ENCODE results near the gene VMAC. TPM values are rescaled to one million over a fixed set of nuclear protein-coding genes. Genes with fewer than 3 reads are reported as not detected.
"Not testable (repeated sequence)": the region's sequence is repeated elsewhere in the genome, so short reads cannot be mapped to it uniquely, and the experiment has no call there.

The VMAC gene
- total and polyA plus RNA-seq, 12 donors = 1.3 to 5.8 (median 2.5) TPM

DNA sequence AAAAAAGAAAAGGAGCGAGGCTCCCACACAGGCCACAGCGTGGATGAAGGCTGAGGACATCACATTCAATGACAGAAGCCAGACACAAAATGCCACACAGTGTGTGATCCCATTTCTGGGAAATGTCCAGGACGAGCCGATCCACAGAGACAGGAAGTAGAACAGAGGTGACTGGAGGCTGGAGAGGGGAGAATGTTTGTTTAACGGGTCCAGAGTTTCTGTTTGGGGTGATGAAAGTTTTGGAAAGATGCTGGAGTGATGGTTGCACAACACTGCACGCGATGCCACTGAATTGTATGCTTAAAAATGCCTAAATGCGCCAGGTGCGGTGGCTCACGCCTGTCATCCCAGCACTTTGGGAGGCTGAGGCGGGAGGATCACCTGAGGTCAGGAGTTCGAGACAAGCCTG, 33.7 kb upstream of the VMAC start:
- H3K9me3 ChIP-seq = no peaks in the 10 kb centered on the region
- H3K4me3 ChIP-seq = no peak overlapping the region
- intact Hi-C loops (cut with DNase I) = loop anchor here in 1 of 10 donors (10.0 kb wide), 1 partner anchor 1024 kb away; no protein-coding TSS in a partner anchor
- WGBS, 2 donors = 59 to 63% methylated on average over 12 of the region's 12 CpGs
- peak in 5 of 8 donors; percentile 43 to 89 (median 52) for ATAC-seq
- no peak overlapping the region for H3K27ac ChIP-seq
- H3K4me1 ChIP-seq = peaks cover 0 to 3% (median 0%) of the 10 kb centered on the region in 9 donors
- TF ChIP-seq, protein P1, sequence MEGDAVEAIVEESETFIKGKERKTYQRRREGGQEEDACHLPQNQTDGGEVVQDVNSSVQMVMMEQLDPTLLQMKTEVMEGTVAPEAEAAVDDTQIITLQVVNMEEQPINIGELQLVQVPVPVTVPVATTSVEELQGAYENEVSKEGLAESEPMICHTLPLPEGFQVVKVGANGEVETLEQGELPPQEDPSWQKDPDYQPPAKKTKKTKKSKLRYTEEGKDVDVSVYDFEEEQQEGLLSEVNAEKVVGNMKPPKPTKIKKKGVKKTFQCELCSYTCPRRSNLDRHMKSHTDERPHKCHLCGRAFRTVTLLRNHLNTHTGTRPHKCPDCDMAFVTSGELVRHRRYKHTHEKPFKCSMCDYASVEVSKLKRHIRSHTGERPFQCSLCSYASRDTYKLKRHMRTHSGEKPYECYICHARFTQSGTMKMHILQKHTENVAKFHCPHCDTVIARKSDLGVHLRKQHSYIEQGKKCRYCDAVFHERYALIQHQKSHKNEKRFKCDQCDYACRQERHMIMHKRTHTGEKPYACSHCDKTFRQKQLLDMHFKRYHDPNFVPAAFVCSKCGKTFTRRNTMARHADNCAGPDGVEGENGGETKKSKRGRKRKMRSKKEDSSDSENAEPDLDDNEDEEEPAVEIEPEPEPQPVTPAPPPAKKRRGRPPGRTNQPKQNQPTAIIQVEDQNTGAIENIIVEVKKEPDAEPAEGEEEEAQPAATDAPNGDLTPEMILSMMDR (IDR thresholded peaks at IDR 0.05) = no peak
- no peaks in the 10 kb centered on the region for H3K27me3 ChIP-seq
- DNase-seq = no peak
- no peaks in the 10 kb centered on the region for H3K36me3 ChIP-seq

DNA sequence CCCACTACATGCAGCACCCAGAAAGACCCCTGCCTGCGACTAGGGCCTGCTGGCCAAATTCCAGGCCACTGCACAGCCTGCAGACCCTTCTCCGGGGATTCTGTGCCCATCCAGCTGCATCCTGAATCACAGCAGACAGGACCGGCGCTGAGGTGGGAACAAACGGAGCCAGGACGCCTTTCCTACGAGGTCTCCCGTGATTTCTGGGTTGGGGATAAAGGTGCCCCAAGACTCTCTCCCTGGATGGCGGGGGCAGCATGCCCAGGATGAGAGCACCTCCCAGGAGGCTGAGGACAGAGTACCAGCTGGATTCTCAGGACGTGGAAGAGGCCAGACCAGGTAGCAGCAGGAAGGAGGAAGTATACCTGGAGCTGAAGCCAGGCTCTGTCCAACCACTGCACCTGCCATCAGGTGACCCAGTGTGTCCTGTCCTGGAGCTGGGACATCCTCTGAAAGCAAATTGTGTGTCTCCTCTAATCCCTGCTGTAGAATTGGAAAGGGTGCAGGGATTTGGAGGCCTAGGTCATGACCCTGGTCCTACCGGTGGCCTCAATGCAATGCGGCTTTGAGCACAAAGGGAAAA, 31.0 kb upstream of the VMAC start:
- no peak overlapping the region for H3K27ac ChIP-seq
- no peak overlapping the region for H3K4me3 ChIP-seq
- no peaks in the 10 kb centered on the region for H3K9me3 ChIP-seq
- H3K36me3 ChIP-seq = no peaks in the 10 kb centered on the region
- 90 to 93% methylated on average over 12 of the region's 12 CpGs for WGBS, 2 donors
- H3K27me3 ChIP-seq = peaks cover 0 to 8% (median 3%) of the 10 kb centered on the region in 7 donors
- no peak for DNase-seq
- ATAC-seq = no peak
- peaks cover 0 to 3% (median 0%) of the 10 kb centered on the region in 9 donors for H3K4me1 ChIP-seq
- TF ChIP-seq, protein P1 (IDR thresholded peaks at IDR 0.05) = no peak
- intact Hi-C loops (cut with DNase I) = loop anchor here in 1 of 10 donors (10.0 kb wide), 1 partner anchor 1021 kb away; no protein-coding TSS in a partner anchor

DNA sequence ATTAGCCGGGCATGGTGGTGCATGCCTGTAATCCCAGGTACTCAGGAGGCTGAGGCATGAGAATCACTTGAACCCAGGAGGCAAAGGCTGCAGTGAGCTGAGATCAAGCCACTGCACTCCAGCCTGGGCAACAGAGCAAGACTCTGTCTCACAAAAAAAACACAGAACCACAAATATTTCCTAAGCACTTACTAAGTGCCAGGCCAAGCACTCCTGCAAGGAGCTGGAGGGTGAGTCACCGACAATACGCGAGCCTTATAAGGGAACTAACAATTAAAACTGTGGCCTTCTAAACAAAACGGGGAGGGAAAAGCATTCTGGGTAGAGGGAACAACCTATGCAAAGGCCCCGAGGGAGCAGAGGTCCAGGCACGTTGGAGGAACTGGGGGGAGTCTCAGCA, 30.2 kb upstream of the VMAC start:
- not testable (repeated sequence) for H3K4me3 ChIP-seq, ATAC-seq, H3K4me1 ChIP-seq, H3K36me3 ChIP-seq, H3K9me3 ChIP-seq, DNase-seq, H3K27ac ChIP-seq
- peaks cover 0 to 11% (median 8%) of the 10 kb centered on the region in 7 donors for H3K27me3 ChIP-seq
- intact Hi-C loops (cut with DNase I) = loop anchor here in 1 of 10 donors (10.0 kb wide), 1 partner anchor 1020 kb away; no protein-coding TSS in a partner anchor
- 91% methylated on average over 7 of the region's 7 CpGs for WGBS, 2 donors

DNA sequence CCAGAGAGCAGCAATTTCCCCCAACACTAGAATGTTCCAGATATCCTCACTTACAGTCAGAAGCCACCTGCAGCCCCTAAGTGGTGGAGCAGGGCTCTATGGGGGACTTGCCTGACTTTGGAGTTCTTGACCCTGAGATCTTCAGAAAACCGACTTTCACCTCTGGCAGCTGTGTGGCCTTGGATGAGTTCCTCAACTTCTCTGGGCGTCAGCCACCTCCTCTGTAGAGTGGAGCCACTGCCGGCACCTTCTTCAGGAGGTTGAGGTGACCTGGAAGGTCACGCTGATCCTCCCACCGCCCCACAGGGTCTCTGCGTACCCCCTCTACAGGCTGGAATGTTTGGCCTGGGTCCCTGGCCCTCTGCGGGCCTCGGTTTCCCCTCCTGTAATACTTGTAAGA, 27.2 kb upstream of the VMAC start:
- Histone ChIP-seq H3K9me3 (no peaks in the 10 kb centered on the region), H3K4me1 (peaks cover 0 to 15% (median 9%) of the 10 kb centered on the region in 9 donors), H3K4me3 (no peak overlapping the region), H3K27me3 (peaks cover 0 to 19% (median 12%) of the 10 kb centered on the region in 7 donors), H3K36me3 (no peaks in the 10 kb centered on the region), H3K27ac (no peak overlapping the region)
- TF ChIP-seq, protein P1 (IDR thresholded peaks at IDR 0.05) = no peak
- ATAC-seq (no peak), DNase-seq (no peak)
- WGBS, 2 donors = 85% methylated on average over 8 of the region's 8 CpGs
- intact Hi-C loops (cut with DNase I) = loop anchor here in 2 of 10 donors (5.0 to 10.0 kb wide), 2 partner anchors 45 to 1017 kb away; no protein-coding TSS in a partner anchor

DNA sequence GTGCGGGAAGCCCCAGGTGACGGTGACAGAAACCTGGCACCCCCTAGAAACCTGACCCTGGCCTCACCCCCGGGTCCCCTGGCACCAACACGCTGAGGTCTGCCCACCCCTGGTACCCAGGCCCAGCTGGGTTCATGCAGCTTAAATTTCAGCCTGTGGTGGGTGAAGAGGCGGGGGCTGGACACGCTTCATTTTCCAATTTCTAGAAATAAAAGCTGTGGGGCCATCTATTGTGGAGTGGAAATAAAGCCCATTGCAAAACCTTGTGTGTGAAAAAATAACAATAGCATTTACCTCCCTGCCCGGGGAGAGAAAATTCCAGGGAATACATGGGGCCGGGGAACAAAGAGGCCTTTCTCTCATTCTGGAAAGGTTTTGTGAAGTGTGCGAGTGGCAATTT, 26.8 kb upstream of the VMAC start:
- H3K9me3 ChIP-seq = no peaks in the 10 kb centered on the region
- no peak for ATAC-seq
- H3K36me3 ChIP-seq = no peaks in the 10 kb centered on the region
- intact Hi-C loops (cut with DNase I) = loop anchor here in 2 of 10 donors (5.0 to 10.0 kb wide), 2 partner anchors 46 to 1017 kb away; no protein-coding TSS in a partner anchor
- peaks cover 0 to 15% (median 9%) of the 10 kb centered on the region in 9 donors for H3K4me1 ChIP-seq
- no peak overlapping the region for H3K4me3 ChIP-seq
- TF ChIP-seq, protein P1 (IDR thresholded peaks at IDR 0.05) = no peak
- no peak overlapping the region for H3K27ac ChIP-seq
- H3K27me3 ChIP-seq = peaks cover 0 to 19% (median 12%) of the 10 kb centered on the region in 7 donors
- 84% methylated on average over 9 of the region's 9 CpGs for WGBS, 2 donors
- no peak for DNase-seq

All from heart right ventricle (tissue), 16 donors.